OCI-LY3 (cell line): ENCODE results near the gene DOK4.

Source experiments
- H2AFZ ChIP-seq: fragments of 200-600, 300-600 bp; shearing (Covaris generic); 2 replicates; pipeline ENCODE4 v1.6.0; 2014; ENCODE audit warnings: antibody characterized with exemption, low read depth, low read length
- H3K27ac ChIP-seq: fragments of 200-600, 300-600 bp; sonication (generic); 2 replicates; pipeline ENCODE4 v1.5.1; 2014; ENCODE audit warnings: mild to moderate bottlenecking, low read length, moderate library complexity, mixed read lengths
- H3K27me3 ChIP-seq: fragments of 200-600, 300-600 bp; sonication (generic); 2 replicates; pipeline ENCODE4 v1.6.1; 2014; ENCODE audit warnings: low read depth, low read length, mixed read lengths
- H3K36me3 ChIP-seq: fragments of 200-600, 300-600 bp; sonication (generic); replicated peaks from 2 replicates; pipeline ENCODE3; 2014; ENCODE audit warnings: low read depth, low read length, mixed read lengths
- H3K4me1 ChIP-seq: fragments of 300-600, 200-600 bp; sonication (generic); 2 replicates; pipeline ENCODE4 v1.6.1; 2014; ENCODE audit warnings: low read length, mixed read lengths
- H3K4me2 ChIP-seq: fragments of 200-600, 300-600 bp; sonication (generic); 2 replicates; pipeline ENCODE4 v1.6.1; 2014; ENCODE audit warnings: low read length, mixed read lengths
- H3K4me3 ChIP-seq: fragments of 300-600, 200-600 bp; sonication (generic); 2 replicates; pipeline ENCODE4 v1.5.1; 2014; ENCODE audit warnings: antibody characterized with exemption, mild to moderate bottlenecking, low read length, moderate library complexity
- H3K79me2 ChIP-seq: fragments of 300-600, 200-600 bp; shearing (Covaris generic); 2 replicates; pipeline ENCODE4 v1.6.1; 2014; ENCODE audit warnings: mild to moderate bottlenecking, low read length, mixed read lengths
- H3K9ac ChIP-seq: fragments of 300-600, 200-600 bp; shearing (Covaris generic); 2 replicates; pipeline ENCODE4 v1.6.0; 2014; ENCODE audit warnings: mild to moderate bottlenecking, low read length, moderate library complexity
- H3K9me3 ChIP-seq: fragments of 200-600, 300-600 bp; shearing (Covaris generic); 2 replicates; pipeline ENCODE4 v1.6.1; 2014; ENCODE audit warnings: low read length, mixed read lengths; ENCODE audit not compliant: insufficient read depth
- H4K20me1 ChIP-seq: fragments of 200-600, 300-600 bp; sonication (generic); 2 replicates; pipeline ENCODE4 v1.6.1; 2016; ENCODE audit warnings: low read length, mixed read lengths; ENCODE audit not compliant: insufficient read depth
- EZH2phosphoT487 ChIP-seq: fragments of 200-600 bp; shearing (Covaris generic); IDR thresholded peaks from 2 replicates; pipeline ENCODE4 v1.6.1; 2018; ENCODE audit warnings: antibody characterized with exemption, mixed run types, low read depth
- TF ChIP-seq, protein P1 (sequence below): fragments of 200-600, 300-600 bp; sonication (generic); IDR thresholded peaks from 2 replicates; pipeline ENCODE4 v1.5.1; 2014; ENCODE audit warnings: antibody characterized with exemption, low read length, low read depth

The DOK4 gene

DNA sequence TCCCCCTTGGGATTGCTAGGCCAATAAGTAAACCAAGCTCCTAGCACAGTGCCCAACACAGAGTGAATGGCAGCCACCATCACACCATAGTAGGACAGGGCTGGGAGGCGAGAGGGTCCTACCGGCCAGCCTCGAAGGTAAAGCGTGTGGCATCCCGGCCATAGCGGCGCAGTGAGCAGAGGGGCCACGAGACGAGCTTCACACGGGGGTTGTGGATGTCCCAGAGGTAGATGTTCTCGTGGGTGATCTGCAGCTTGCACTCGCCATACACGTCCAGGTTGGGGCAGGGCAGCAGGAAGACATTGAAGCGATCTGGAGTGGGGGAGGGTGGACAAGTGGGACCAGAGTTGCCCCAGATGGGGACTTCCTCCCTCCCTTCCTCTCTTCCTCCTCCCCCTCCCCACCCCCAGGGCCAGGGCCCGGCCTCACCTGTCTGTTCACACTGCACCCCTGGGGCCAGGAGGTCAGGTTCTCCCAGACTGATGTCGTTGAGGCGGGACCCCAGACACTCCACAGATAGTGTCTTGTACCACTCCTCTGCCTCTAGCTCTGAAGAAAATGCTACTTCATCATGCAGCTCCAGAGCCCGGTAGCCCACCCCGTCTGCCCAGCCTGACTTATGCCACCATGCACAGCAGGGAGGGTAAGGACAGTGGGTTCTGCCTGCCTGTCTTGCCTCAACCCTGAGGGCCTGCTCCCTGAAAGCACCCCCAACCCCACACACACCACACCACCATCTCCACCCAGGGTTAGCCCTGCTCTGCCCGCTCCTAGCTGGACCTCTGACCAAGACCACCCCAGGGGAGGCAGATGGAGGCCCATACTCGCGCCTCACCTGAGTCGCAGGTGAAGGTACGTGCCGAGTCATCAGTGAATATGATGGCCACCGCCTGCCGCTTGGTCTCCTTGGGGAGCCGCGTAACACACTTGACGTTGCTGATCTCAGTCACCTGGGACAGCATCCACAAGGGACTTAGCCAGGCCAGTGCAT, 11.3 kb downstream of the DOK4 start:
- TF ChIP-seq, protein P1, sequence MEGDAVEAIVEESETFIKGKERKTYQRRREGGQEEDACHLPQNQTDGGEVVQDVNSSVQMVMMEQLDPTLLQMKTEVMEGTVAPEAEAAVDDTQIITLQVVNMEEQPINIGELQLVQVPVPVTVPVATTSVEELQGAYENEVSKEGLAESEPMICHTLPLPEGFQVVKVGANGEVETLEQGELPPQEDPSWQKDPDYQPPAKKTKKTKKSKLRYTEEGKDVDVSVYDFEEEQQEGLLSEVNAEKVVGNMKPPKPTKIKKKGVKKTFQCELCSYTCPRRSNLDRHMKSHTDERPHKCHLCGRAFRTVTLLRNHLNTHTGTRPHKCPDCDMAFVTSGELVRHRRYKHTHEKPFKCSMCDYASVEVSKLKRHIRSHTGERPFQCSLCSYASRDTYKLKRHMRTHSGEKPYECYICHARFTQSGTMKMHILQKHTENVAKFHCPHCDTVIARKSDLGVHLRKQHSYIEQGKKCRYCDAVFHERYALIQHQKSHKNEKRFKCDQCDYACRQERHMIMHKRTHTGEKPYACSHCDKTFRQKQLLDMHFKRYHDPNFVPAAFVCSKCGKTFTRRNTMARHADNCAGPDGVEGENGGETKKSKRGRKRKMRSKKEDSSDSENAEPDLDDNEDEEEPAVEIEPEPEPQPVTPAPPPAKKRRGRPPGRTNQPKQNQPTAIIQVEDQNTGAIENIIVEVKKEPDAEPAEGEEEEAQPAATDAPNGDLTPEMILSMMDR: no peak
- no peak for TF ChIP-seq EZH2phosphoT487
- Histone ChIP-seq H3K27me3 (peaks cover 26% of the 10 kb centered on the region), H3K9me3 (no peaks in the 10 kb centered on the region), H4K20me1 (no peaks in the 10 kb centered on the region), H3K9ac (no peak overlapping the region), H3K4me3 (no peak overlapping the region), H3K36me3 (peaks cover 24% of the 10 kb centered on the region), H3K79me2 (no peaks in the 10 kb centered on the region), H2AFZ (no peak overlapping the region), H3K4me1 (peaks cover 19% of the 10 kb centered on the region), H3K27ac (no peak overlapping the region), H3K4me2 (no peak overlapping the region)

GRCh38 chr16:57473906-57474305, 12.4 kb downstream of the DOK4 start:
- no peaks in the 10 kb centered on the region for H3K9me3 ChIP-seq
- H3K27ac ChIP-seq: no peak overlapping the region
- H3K4me3 ChIP-seq: no peak overlapping the region

DNA sequence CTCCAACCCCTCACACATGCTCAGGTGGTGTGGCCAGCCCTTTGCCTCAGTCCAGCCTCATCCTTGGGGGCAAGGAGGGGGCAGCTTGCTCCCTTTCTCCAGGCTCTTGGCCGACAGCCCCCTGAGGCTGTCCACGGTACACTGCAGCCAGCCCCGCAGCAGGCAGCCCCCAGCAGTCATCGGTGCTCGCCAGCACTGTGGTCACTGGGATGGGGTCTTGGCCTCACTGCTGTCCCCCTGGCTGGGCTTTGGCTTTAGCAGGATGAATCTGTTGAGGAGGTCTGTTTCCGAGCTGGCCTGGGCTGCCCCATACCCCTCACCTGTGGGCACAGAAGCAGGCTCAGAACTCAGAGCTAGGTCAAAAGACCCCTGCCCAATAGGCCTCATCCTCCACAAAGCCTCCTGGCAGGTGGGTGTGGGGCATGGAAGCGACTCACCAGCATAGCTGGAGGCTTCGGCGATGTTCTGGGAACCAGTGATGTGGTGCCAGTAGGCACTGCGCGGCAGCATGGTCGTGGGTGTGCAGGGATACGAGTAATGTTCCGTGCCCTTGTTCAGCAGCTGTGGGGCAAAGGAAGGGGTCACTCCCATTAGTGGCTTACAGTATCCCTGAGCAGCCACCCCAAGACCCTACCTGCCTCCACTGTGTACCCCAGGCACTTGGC, 13.0 kb downstream of the DOK4 start:
- Histone ChIP-seq H3K79me2 (no peaks in the 10 kb centered on the region), H3K27me3 (peaks cover 13% of the 10 kb centered on the region), H2AFZ (no peak overlapping the region), H3K36me3 (peaks cover 35% of the 10 kb centered on the region), H3K9me3 (no peaks in the 10 kb centered on the region), H4K20me1 (0 out of 2 replicates have a peak, but pooled peaks cover 1% of the 10 kb centered on the region), H3K4me2 (no peak overlapping the region), H3K4me1 (peaks cover 8% of the 10 kb centered on the region), H3K9ac (no peak overlapping the region), H3K27ac (no peak overlapping the region), H3K4me3 (no peak overlapping the region)
- no peak for TF ChIP-seq EZH2phosphoT487
- TF ChIP-seq, protein P1: no peak

More at GRCh38 chr16:57473906-57474305, 12.4 kb downstream of the DOK4 start:
- TF ChIP-seq EZH2phosphoT487: no peak
- TF ChIP-seq, protein P1: no peak
- no peak overlapping the region for H3K4me2 ChIP-seq
- no peak overlapping the region for H2AFZ ChIP-seq
- H3K27me3 ChIP-seq: peaks cover 16% of the 10 kb centered on the region
- H3K36me3 ChIP-seq: peaks cover 34% of the 10 kb centered on the region
- H3K79me2 ChIP-seq: no peaks in the 10 kb centered on the region
- H4K20me1 ChIP-seq: no peaks in the 10 kb centered on the region
- H3K4me1 ChIP-seq: peaks cover 14% of the 10 kb centered on the region
- H3K9ac ChIP-seq: no peak overlapping the region

DNA sequence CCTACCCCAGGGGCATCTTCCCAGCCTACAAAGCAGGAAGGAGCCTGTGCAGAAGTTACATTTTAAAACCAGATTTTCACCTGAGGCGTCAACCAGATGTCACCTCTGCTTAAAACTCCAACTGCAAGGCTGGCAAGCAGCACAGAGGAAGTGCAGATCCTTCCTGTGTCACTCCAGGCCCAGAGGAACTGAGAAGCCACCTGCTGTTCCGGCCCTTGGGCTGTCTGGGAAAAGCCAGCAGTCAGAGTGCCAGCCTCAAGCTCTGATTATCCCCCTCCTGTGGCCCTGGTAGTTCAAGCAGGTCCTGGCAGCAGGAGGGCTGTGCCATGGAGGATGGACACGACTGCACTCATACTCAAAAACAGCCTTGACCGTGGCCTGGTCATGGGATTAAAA, 13.6 kb downstream of the DOK4 start:
- no peak overlapping the region for H2AFZ ChIP-seq
- TF ChIP-seq, protein P1: no peak
- no peak for TF ChIP-seq EZH2phosphoT487
- H3K4me1 ChIP-seq: peaks cover 8% of the 10 kb centered on the region
- no peaks in the 10 kb centered on the region for H3K79me2 ChIP-seq
- 0 out of 2 replicates have a peak, but pooled peaks cover 3% of the 10 kb centered on the region for H4K20me1 ChIP-seq
- H3K9ac ChIP-seq: no peak overlapping the region
- peaks cover 39% of the 10 kb centered on the region for H3K36me3 ChIP-seq
- no peak overlapping the region for H3K27ac ChIP-seq
- no peak overlapping the region for H3K4me2 ChIP-seq
- H3K4me3 ChIP-seq: no peak overlapping the region
- peaks cover 9% of the 10 kb centered on the region; the same call in 1 of the 2 replicates for H3K27me3 ChIP-seq
- H3K9me3 ChIP-seq: no peaks in the 10 kb centered on the region
